NAMALWA (cell line): Measurements from ENCODE around the gene CLPTM1L.
"Not testable (repeated sequence)": the region's sequence is repeated elsewhere in the genome, so short reads cannot be mapped to it uniquely, and the experiment has no call there.

Experiments used
- DNase-seq: peaks from one replicate; pipeline ENCODE4 v3.0.0-alpha.2; 2015; ENCODE audit warnings: low spot score

CLPTM1L gene

GRCh38 chr5:1339139-1339817 lies 5.6 kb downstream of the CLPTM1L start:
- DNase-seq = not testable (repeated sequence)

- DNase-seq = no peak
Observed at GRCh38 chr5:1338506-1339070, 6.3 kb downstream of the CLPTM1L start.

- DNase-seq = no peak
Observed at GRCh38 chr5:1338196-1338490, 6.8 kb downstream of the CLPTM1L start.

DNA sequence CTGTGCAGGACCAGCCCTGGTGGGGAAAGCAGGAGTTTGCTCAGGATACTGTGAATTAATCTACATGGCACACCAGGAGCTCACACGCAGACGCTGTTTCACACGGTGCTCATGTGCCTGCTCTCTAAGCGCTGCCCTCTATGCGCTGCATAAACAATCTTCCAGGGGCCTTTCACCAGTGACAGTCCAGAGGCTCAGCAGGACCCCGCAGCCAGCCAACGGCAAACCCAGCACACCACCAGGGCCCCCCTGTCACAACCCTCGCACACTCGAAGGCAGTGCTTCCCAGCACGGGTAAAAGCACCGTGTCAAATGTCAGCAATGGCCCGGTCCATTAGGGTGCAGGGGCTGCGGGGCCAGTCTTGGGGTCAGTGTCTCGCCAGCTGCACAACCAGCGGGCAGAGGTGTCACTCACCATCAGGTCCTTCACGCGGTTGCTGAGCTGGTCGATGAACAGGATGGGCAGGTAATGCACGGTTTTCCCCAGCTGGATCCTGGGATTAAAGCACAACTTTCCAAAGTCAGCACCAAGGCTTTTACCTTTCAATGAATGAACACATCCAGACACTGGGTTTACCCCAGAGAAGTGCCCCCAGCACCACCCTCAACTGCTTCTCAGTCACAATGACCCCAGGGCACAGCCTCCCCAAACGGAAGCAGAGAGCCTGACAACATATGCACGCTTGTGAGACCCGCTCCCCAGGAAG lies 7.3 kb downstream of the CLPTM1L start:
- no peak for DNase-seq

DNA sequence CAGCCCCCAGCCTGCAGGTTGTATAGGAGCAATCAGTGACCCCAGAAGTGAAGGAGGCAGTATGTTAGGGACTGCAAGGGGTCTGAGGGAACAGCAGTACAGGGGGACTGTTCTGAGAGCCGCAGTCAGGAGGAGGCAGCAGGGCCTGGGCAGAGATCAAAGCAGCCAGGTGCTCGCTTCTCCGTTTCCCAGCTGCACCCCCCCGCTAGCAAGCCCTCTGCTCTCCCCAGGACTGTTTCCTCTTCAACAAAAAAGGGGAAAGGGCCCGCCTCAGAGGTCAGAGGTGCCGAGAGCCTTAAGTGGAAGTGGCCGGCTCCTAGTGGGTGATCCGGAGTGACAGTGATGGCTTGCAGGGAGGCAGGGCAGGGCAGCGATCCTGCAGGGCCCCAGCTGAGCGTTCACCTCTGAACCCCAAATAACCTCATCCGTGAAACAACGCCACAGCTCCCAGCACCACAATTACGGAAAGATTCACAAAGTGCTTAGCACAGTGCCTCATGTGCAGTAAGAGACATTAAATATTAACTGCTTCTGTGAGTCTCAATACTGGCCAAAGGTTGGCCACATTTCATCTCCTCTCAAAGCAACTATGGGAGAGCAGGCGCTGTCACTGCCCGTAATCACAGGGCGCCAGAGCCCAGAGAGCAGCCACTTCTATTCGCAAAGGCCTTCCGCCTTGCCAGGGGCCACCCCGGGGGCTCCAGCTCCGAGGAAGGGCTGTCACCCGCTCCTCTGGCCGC lies 8.0 kb downstream of the CLPTM1L start:
- DNase-seq = no peak

- DNase-seq = no peak
Observed at GRCh38 chr5:1336106-1336561, 8.8 kb downstream of the CLPTM1L start.

GRCh38 chr5:1335540-1336095 lies 9.3 kb downstream of the CLPTM1L start:
- no peak for DNase-seq

DNA sequence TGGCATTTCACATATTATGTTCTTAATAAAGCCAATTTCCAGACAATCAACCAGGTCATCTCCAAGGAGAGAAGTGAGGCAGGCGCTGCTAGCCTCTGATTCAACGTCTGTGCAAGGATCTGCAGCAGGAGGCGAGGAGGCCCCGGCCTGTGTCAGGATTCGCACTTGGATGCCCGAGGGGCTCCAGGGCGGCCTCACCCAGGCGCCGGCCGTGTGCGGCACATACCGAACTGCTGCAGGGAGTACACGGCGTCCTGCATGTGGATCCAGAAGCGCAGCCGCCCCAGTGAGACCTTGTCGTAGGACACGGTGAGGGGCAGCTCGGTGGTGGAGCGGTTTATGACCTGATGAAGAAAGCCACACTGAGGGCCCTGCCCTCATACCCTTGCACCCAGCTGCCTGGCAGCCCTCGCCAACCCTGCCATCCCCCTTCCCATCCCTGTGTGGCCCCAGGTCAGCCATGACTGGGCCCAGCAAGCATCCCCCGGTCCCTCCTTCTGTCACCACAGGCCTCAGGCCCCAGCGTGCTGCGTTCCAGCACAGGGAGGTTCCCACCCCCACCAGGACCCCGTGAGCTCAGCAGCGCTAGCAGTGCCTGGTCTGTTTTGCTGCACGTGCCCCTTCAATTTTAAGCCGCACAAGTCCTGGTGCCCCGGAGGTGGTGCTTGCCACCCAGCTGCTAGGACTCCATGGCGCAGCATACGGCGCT lies 9.9 kb downstream of the CLPTM1L start:
- no peak for DNase-seq

- no peak for DNase-seq
Observed at GRCh38 chr5:1333986-1334385, 10.9 kb downstream of the CLPTM1L start.

DNA sequence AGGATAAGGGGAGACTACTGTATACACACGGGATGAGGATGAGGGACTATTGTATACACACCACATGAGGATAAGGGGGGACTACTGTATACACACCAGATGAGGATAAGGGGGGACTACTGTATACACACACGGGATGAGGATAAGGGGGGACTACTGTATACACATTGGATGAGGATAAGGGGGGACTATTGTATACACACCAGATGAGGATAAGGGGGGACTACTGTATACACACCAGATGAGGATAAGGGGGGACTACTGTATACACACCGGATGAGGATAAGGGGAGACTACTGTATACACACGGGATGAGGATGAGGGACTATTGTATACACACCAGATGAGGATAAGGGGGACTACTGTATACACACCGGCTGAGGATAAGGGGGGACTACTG lies 11.6 kb downstream of the CLPTM1L start:
- not testable (repeated sequence) for DNase-seq

DNA sequence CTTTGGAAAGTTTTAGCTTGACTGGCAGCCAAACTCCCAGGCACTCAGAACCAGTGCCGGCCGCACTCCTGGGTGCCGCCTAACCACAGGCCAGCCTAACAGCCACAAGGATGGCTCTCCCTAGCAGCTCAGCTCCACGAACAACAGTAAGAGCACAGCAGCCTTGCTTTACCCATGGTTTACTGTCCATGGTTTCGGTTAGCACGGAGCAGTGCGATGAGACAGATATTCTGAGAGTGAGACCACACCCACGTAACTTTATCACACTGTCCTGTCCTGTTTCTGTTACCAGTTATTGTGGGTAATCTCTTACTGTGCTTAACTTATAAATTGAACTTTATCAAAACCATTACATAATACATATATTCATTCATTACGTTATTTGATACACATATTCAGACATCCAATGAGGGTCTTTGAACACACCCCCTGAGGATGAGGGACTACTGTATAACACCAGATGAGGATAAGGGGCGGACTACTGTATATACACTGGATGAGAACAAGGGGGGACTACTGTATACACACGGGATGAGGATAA lies 12.4 kb downstream of the CLPTM1L start:
- DNase-seq = peak; percentile 69

GRCh38 chr5:1331861-1332405 lies 13.0 kb downstream of the CLPTM1L start:
- peak; percentile 46 for DNase-seq

- peak; percentile 37 for DNase-seq
Observed at GRCh38 chr5:1330847-1331831, 13.8 kb downstream of the CLPTM1L start.

DNA sequence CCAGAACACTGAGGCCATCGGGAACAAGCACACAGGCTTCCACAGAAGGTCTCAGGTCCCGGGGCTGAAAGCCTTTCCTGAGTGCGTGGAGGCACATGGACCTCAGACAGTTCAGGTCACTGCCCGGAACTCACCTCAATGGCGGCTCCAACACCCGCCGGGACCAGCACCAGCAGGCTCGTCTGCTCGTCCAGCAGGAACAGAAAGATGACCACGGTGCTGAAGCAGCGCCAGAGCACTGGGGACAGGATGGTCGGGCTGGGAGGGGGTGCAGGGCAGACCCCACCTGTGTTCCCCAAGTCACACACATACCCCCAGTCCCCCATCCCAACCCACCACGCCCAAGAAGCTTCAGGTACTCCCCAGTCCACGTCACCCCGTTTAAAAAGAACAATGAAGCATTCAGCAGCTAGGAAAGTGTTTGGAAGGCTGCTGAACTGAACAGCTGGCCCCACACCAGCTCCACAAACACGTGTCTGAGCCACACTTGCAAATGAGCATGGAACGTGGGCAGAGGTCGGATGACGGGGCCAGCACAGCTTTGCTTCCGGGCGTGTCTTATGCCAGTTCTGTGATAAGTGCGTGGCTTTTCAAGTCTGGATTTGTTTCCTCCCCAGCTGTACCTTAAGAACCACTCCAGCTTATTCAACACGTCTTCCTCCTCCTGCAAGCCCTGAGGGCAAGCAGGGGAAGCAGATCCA lies 14.6 kb downstream of the CLPTM1L start:
- no peak for DNase-seq

- DNase-seq = no peak
Observed at GRCh38 chr5:1329111-1329579, 15.8 kb downstream of the CLPTM1L start.

DNA sequence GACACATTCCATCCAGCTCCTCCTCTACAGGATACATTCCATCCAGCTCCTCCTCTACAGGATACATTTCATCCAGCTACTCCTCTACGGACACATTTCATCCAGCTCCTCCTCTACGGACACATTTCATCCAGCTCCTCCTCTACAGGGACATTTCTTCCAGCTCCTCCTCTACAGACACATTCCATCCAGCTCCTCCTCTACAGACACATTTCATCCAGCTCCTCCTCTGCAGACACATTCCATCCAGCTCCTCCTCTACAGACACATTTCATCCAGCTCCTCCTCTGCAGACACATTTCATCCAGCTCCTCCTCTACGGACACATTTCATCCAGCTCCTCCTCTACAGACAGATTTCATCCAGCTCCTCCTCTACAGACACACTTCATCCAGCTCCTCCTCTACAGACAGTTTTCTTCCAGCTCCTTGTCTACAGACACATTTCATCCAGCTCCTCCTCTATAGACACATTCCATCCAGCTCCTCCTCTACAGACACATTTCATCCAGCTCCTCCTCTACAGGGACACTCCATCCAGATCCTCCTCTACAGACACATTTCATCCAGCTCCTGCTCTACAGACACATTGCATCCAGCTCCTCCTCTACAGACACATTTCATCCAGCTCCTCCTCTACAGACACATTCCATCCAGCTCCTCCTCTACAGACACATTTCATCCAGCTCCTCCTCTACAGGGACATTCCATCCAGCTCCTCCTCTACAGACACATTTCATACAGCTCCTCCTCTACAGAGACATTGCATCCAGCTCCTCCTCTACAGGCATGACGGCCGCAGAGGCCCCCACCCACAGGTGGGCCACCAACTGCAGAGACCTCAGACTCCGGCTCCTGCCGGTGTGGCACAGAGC lies 16.4 kb downstream of the CLPTM1L start:
- DNase-seq = not testable (repeated sequence)

DNA sequence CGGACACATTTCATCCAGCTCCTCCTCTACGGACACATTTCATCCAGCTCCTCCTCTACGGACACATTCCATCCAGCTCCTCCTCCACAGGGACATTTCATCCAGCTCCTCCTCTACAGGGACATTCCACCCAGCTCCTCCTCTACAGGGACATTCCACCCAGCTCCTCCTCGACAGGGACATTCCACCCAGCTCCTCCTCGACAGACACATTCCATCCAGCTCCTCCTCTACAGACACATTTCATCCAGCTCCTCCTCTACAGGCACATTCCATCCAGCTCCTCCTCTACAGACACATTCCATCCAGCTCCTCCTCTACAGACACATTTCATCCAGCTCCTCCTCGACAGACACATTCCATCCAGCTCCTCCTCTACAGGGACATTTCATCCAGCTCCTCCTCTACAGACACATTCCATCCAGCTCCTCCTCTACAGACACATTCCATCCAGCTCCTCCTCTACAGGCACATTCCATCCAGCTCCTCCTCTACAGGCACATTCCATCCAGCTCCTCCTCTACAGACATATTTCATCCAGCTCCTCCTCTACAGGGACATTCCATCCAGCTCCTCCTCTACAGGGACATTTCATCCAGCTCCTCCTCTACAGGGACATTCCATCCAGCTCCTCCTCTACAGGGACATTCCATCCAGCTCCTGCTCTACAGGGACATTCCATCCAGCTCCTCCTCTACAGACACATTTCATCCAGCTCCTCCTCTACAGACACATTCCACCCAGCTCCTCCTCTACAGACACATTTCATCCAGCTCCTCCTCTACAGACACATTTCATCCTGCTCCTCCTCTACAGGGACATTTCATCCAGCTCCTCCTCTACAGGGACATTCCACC lies 17.8 kb downstream of the CLPTM1L start:
- not testable (repeated sequence) for DNase-seq
